HG03025 (cell line): ENCODE data around the gene PDE4D.
"Not testable (repeated sequence)": the region's sequence is repeated elsewhere in the genome, so short reads cannot be mapped to it uniquely, and the experiment has no call there.

ENCODE experiments used
- ATAC-seq: cut with Tn5 transposase; IDR thresholded peaks from one replicate; pipeline ENCODE4 v1.9.1; 2021; ENCODE audit warnings: mild to moderate bottlenecking, moderate library complexity; ENCODE audit not compliant: unreplicated experiment, low FRiP score

The PDE4D gene

DNA sequence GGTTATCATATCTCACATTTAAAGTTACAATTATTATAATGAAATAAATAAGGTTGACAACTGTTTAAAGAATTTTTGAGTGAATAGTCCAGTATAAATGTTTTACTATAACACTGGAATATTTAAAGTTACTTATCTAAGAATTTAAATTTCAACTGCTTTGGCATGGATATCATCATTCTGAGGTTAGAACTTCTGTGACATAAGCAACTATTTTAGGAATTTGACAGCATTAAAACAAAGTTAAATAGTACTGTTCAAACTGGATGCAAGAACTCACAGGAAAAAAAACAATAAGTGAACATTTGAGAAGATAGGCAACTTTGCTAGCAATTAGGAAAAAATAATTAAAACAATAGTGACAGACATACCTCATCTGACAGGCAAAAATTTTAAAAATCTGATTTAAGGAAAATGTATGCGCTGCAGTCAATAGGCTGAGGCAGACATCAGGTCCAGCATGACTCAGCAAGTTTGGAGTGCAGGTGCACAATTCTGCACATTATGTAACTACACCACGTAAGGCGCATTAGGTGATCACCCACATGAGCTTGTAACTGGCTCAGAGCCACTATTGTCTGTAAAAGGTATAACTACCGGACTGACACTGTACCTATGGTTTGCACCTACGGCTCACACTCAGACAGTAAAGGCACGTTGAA is 180.6 kb downstream of the PDE4D start:
- ATAC-seq: no peak

DNA sequence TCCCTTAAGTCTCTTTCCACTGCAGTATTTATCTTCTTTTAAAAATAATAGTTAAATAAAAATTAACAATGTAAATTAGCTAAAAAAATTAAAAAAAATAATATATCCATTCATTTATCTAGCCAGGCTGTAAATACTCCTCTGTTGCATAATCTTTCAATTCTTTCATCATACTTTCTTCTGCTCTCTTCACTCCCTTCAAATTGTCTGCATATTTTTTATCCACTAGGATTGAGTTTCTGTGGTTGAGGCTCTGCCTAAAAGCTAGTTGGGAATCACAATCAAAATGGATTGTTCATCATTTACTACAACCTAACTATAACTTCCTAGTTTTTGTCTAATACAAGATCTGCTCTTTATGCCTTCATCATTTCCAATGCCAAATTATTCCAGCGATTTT is 182.2 kb downstream of the PDE4D start:
- ATAC-seq: no peak

DNA sequence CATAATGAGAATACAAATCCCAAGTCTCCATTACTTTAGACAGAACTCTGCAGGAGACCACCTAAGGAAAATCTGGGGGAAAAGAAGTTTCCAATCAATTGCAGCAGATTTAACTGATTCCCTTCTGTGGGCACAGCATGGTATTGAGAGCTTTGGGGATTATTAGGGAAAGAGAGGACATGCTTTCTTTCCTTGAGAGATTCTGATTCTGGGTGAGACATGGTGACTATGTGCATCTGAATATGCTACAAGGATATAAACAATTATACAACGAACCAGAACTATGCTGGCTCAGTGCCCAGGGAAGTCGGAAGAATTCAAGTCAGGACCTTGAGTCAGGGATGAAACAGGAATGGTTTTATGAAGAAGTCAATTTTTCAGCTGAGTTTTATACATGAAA is 183.7 kb downstream of the PDE4D start:
- no peak for ATAC-seq

DNA sequence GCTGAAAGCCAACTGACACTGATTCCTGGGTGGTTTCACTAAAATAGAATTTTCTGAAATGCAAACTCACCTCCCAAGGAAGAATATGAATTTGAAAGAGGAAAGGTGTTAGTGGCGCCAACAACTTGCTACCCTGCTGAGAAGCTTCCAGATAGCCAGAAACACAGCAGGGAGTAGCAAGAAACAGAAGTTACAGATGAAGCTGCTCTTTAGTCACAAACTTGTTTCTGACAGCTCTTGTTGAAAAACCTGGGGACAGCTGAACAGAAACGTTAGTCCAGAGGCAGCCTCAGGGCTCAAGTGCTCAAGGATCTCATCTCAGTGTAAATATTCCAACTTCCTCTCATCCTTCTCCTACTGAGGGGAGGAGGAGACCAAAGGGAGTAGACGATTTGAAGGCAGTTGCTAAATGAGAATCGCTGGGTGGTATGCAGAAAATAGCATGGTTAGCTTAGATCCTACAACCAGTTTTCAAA is 184.1 kb downstream of the PDE4D start:
- ATAC-seq: no peak

DNA sequence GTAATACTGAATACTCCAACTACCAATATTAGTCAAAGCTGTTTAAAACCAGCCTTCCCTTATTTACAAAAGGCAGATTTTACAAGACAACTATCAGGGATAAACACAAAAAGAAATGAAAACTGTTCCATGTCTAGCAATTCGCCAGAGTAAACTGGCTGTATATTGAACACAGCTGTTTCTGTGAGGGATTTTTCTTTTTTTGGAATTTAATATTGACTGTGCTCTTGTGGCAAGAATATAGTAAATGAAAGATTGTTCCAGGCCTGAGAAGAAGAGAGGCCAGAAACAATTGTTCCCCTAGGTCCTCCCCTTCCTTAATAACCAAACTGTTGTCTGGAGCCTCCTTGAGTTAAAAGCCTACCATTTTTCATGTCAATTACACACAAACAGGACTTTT is 188.6 kb downstream of the PDE4D start:
- ATAC-seq: no peak

DNA sequence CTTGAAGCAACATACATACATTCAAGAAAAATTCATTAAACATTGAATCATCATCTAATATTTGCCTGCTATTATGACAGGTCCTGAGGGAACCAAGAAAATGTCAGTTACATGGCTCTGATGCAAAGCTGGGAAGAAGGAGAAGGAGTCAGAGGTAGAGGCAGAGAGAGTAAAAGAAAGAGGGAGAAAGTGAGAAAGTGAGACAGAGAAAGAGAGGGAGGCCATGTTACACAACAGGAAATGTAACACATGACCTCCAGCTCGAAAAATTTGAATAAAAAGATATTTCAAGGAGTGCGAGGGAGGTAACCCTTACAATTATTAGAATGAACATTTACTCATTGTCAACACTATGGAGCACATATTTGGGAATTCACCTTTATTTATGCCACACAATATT is 189.7 kb downstream of the PDE4D start:
- ATAC-seq: no peak

DNA sequence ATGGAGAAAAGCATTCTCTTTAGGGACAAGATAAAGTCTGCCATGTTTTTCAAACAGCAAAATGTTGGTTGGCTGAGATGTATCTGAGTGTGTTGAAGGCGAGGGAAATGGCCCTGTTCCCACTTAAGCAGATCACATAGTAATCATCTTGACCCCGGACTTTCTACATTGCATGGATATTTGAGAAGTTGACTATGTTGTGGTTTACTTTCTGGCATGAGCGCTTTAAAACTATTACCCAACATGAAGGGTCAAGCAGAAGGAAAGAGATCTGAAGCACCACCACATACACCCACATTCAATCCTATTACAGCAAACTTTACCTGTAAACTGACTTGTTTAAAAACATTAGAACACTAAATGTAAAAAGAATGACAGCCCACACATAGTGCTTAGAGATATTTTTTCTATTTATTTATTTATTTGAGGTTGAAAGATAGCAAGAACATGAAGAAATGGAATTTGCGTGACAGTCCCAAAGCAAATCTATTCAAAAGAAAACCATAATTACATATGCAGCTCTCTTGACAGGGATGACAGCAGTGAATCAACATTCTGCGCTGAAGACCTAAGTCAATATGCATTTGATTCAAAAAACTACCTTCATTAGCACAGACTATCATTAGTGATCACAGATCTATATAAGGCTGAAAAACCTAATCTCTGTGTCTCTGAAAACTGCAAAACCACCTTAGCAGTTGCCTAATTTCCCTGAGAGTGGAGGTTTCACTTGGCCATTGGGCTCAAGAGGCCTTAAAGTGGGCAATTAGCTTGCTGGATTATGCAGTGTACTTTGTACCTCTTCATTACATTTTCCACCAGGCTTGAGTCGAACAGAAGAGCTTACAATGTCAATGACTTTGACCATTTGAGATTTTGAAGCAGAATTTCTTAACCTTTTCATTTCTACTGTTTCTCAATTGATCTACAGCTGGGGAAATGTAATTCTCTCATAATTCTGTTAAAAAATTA is 195.0 kb downstream of the PDE4D start:
- ATAC-seq: no peak

DNA sequence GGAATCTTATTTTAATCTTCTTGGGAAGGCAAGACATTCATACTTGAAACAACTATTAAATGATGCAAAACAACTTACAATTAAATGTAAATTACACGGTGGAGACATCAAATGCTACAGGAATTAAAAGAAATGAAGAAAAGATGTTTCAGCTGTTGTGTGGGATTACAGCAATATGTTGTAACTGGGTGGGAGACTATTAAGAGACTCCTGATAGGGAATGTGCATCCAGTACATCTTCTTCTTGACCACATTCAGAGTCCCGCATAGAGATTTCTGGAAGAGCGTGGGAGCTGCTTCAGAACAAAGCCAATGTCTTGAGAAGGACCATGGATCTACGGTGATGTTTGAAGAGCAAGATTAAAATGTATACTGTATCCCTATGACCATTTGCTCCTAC is 199.1 kb downstream of the PDE4D start:
- ATAC-seq: no peak

DNA sequence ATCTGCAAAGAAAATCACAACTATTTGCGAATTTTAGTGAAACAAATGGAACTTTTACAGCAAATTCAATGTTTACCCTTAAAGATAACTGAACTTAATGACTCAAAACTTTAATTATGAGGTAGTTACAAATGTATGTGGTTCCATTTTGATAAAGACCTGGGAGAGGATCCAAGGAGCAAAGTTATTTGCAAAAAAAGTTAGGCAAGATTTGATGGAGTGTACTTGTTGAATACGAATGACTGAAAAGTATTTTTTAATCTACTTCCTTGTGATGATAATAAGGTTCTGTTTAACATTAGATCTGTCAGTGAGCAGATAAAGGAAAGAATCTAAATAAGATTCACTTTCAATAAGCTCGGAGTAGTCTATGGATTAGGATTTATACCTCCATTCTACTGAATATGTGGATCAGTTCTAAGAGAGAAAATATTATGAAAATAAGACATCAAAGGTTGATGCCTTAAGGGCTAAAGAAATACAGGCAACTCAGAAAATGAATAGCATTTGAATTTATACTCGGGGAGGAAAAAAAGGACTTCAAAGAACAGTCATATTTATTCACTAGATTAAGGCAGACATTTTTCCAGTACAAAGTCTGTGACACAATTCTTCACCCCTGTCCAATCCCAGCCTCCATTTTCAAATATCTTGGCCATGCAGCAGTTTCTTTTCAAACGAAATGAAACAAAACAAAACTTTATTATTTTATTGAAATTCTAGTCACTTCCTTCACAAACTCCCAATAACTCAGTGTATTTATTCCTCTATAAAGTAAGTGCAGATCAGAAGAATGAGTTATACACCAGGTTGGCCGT is 199.8 kb downstream of the PDE4D start:
- ATAC-seq: no peak

DNA sequence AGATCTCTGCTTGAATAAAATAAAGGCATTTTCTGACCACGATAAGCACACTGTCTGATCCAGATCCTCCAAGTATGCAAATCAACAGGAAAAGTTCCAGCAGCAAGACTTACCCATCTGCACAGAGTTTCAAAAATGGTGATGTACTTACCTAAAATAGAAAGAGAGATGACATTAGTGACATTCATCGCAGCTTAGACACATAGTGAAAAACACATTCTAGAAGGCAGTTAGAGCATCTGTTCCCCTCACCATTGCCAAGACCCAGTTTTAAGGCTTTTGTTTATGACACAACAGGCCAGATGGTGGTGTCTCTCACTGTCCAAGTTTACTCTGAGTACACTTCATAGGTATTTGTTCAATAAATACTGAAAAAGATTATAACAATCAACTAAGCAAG is 207.7 kb downstream of the PDE4D start:
- peak; percentile 94 for ATAC-seq

DNA sequence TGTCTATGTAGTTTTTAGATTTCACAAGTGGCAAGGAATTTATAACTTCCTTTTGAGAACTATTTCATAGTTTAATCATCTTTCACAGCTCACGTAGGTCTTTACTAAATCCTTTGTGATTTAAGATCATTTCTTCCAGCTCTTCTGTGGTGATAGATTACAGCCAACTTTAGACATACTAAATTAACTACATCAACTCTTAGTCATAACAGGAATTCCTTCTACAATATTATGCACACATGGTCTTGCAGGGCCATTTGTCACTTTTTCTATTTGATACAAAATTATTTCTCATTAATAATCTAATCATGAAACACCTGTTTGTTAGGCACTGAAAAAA is 208.4 kb downstream of the PDE4D start:
- no peak for ATAC-seq

DNA sequence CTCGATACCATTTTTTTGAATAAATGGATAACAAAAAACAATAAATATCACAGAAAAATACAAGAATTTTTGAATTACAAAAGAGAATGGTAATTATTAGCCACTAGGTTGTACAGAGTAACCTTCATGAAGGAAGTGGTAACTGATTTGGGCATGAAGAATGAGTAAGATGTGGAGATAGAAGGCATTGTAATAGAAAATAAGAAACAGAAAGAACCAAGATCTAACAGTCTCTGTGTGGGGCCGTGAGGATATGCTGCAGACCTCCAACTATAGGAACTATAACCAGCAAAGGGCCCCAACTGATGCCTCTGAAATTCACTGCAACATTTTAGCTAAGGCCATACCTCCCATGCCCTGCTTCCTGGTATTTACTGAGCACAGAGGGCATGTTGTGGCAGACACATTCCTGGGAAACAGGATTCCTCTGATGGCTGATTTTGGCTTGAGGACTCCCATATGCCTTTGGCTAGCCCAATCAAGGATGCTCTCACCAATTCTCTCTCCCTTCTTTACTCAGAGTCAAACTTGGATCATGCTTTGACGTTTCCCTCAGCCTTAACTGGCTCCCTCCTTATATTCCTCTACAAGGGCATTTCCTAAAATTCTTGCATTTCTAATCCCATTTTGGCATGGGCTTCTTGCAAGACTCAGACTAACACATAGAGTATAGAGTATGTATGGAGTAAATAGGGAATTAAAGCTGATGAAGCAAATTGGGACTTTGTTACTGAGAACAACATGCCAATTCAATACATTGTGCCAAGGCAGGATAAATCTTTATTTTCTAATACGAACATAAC is 208.9 kb downstream of the PDE4D start:
- ATAC-seq: no peak

DNA sequence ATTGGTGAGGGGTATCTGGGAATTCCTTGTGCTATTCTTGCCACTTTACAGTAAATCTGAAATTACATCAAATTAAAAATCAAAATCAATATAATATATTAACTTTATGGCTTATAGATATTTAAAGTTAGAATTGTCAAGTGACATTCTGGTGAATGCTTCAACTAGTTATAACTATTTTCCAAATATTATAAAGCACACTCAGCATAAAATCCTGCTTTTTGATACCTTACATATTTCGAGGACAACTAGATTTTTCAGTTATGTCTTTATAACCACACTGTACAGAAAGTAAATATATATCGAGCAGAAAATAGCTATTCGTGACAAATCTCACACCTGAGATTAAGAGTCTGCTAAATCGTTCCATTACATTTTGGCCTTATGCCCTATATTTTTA is 210.2 kb downstream of the PDE4D start:
- ATAC-seq: no peak

DNA sequence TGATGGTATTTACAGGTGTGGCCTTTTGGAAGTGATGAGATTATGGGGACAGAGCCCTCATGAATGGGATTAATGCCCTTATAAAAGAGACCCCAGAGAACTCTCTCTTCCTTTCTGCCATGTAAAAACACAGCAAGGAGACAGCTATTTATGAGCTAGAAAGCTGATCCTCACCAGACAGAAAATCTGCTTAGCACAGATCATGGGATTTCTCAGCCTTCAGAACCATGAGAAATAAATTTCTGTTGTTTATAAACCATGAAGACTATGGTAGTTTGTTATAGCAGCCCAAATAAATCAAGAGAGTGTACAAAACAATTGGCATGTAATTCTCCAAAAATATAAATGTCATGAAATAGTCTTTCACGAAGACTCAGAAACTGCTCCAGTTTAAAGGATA is 211.0 kb downstream of the PDE4D start:
- no peak for ATAC-seq

DNA sequence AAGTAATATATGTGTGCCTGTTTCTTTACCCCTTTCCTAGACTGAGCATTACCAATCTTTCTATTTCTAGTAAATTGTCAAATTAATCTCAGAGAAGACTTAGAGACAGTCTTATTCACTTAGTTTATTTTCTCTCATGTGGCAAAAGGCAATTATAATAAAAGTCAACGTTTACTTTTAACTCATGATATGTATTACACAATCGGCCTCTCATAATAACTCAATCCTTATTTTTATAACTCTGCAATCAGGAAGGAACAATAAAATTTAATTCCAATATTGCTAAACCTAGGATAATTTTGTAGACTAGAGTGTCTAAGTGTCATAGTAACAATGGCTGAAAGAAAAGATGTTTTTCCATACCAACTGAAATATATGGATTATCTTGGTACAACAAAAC is 214.6 kb downstream of the PDE4D start:
- ATAC-seq: no peak

DNA sequence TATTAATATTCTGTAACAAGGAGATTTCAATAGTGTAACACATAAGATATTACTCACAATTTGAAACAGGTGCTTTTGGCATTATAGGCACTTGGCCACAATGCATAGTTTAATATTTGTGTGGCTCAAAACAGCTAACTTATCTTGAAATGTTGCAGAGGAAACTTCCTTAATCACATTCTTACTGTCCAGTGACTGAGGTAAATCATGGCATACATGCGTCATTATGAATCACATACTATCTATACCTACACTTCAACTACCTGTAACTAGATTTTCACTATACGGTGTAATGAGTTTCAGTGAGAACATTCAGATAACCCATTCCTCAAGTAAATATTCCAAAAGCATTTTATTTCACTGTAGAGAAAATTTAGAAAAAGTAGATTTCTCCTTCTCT is 218.8 kb downstream of the PDE4D start:
- ATAC-seq: no peak

DNA sequence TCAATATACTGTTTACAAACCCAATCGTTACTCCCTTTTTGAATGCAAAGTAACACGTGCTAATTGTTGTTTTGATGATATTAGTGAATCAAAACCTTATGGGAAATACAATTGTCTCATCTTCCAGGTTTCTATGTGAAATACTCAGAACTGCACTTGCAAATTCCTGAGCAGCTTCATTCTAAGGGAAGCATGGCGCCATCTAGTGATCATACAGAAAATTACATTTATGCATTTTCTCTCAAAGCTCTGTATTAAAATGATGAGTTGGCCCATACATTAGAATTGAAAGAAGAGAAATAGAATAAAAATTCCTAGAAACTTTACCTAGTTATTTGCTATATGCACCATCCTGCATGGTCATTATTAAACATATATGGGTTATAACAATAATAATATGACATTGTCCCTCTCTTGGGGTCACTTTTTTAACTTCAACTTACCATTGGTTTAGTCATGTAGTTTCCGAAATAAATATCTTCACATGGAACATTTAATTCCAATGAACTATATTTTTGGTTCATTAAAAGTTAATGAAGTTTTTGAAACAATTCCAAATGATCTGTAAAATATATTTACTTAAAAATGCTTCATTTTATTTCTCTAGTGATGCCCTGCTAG is 220.0 kb downstream of the PDE4D start:
- ATAC-seq: no peak

DNA sequence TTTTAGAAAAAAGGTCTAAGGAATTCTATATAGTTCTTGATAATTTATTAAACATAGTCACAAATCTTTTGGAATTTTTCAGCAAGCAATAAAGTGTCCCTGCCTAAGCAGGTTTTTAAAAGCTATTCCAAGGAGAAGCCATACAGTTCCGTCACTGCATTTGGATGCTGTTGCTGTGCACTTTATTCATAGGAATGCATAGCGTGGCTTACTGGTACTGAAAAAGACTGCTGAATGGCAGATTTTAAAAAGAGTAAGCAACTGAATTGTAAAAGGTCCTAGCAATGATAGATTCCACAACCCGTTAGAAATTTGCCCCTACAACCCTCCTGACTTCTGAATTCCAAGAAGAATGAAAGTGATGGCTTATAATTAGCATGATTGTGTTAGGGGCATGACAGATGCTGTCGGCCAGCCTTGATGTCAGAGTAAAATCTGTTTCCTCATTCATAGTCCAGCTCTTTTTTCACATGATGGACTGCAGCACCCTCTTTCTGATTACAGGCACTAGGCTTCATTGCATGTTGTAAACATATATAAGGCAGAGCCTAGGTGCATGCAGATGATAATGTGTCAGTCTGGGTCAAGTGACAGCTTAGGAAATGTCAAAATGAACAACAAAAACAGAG is 227.0 kb downstream of the PDE4D start:
- no peak for ATAC-seq

DNA sequence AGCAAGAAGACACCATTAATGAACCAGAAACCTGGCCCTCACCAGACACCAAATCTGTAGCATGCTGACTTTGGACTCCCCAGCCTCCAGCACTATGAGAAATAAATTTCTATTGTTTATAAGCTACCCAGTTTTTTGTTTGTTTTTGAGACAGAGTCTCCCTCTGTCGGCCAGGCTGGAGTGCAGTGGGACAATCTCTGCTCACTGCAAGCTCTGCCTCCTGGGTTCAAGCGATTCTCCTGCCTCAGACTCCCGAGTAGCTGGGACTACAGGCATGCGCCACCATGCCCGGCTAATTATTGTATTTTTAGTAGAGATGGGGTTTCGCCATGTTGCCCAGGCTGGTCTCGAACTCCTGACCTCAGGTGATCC is 227.7 kb downstream of the PDE4D start:
- ATAC-seq: not testable (repeated sequence)
